GM12891 (cell line): ENCODE measurements around the gene MAGED2.
A peak's percentile ranks its signal among the peaks of the same experiment; 100 is the strongest.
"Not testable (repeated sequence)": the region's sequence is repeated elsewhere in the genome, so short reads cannot be mapped to it uniquely, and the experiment has no call there.

Experiments
- DNase-seq: peaks from one replicate; pipeline ENCODE4 v3.0.0; 2011; ENCODE audit warnings: low spot score; ENCODE audit not compliant: insufficient read length
- FAIRE-seq: peaks from 2 replicates; lab custom pipeline; 2011; peaks lifted over from hg19 to GRCh38; lab: Jason Lieb, UNC
- PAX5 ChIP-seq: IDR thresholded peaks from 2 replicates; pipeline ENCODE4 v1.6.1; 2011; ENCODE audit warnings: low read length, moderate library complexity, mild to moderate bottlenecking; ENCODE audit not compliant: insufficient read depth, severe bottlenecking
- POLR2A ChIP-seq: IDR thresholded peaks from 2 replicates; pipeline ENCODE4 v1.6.1; 2011; ENCODE audit warnings: low read depth, low read length, control low read depth
- POLR2AphosphoS5 ChIP-seq: IDR thresholded peaks from 2 replicates; pipeline ENCODE4 v1.6.1; 2011; ENCODE audit warnings: low read depth, low read length, control low read depth
- POU2F2 ChIP-seq: IDR thresholded peaks from 2 replicates; pipeline ENCODE4 v1.6.1; 2011; ENCODE audit warnings: low read depth, mild to moderate bottlenecking, control low read depth, low read length, moderate library complexity
- SPI1 ChIP-seq: IDR thresholded peaks from 2 replicates; pipeline ENCODE4 v1.6.1; 2011; ENCODE audit warnings: low read depth, low read length, control low read depth
- TAF1 ChIP-seq: IDR thresholded peaks from 2 replicates; pipeline ENCODE4 v1.6.1; 2011; ENCODE audit warnings: low read depth, low read length, control low read depth

Gene MAGED2

GRCh38 chrX:54838583-54838982, 31.0 kb downstream of the MAGED2 start:
- no peak for TF ChIP-seq POU2F2
- TF ChIP-seq POLR2A: no peak
- TF ChIP-seq POLR2AphosphoS5: no peak
- no peak for TF ChIP-seq PAX5
- no peak for TF ChIP-seq SPI1
- no peak for TF ChIP-seq TAF1
- FAIRE-seq (no peak), DNase-seq (no peak)

GRCh38 chrX:54841184-54841874, 33.8 kb downstream of the MAGED2 start:
- not testable (repeated sequence) for FAIRE-seq, DNase-seq

- no peak for FAIRE-seq
- TF ChIP-seq SPI1: no peak
- DNase-seq: no peak
Measured at GRCh38 chrX:54842607-54843006, 35.1 kb downstream of the MAGED2 start.

GRCh38 chrX:54843050-54843449, 35.5 kb downstream of the MAGED2 start:
- TF ChIP-seq POLR2AphosphoS5 (no peak), PAX5 (no peak), POU2F2 (no peak), TAF1 (no peak), POLR2A (no peak), SPI1 (no peak)
- DNase-seq (no peak), FAIRE-seq (no peak)

- not testable (repeated sequence) for FAIRE-seq, DNase-seq
Measured at GRCh38 chrX:54847700-54848099, 40.2 kb downstream of the MAGED2 start.

GRCh38 chrX:54865208-54865607, 57.7 kb downstream of the MAGED2 start:
- no peak for TF ChIP-seq TAF1
- peak; percentile 28; the same call in 1 of the 2 replicates for TF ChIP-seq SPI1
- no peak for DNase-seq
- FAIRE-seq: no peak
